Measurements from ENCODE around the gene KLF2. TPM values are rescaled to one million over a fixed set of nuclear protein-coding genes. Genes with fewer than 3 reads are reported as not detected.

KLF2 gene
- total and polyA plus RNA-seq, 10 of the 15 experiments (the other 5 are each of a cell fraction or from before 2014, with no cell fraction given), result 0.16 to 13.7 (median 1.0) TPM

DNA sequence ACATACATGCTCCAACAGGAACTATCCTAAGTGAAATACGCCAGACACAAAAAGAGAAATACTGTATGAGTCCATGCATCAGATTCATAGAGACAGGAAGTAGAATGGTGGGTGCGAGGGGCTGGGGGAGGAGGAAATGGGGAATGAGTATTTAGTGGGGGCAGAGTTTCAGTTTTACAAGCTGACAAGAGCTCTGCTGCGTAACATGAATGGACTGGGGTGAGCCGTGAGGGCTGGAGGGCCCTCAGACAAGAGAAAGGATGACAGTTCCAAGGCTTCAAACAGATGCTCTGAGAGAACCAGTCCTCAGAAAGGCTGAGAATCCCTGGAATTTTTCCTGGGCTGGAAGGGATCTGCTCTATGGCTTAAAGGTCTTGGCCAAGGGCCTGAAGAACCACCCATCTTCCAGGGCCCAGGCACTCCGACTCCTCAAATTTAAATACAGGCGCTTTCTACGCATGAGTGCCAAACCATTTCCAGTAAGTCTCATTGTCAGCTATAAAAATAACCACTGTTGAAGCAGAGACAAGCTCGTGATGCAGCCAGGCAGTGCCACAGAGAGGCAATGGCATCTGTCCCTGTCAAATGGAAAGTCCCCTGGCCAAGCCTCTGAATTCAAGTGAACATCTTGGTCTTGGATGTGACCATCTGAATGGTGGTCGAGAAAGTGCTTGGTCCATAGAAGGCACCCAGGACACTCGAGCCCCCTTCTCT, 17.5 kb downstream of the KLF2 start (continued):
- TF ChIP-seq SIN3A (IDR thresholded peaks at IDR 0.05; ENCODE audit: low read depth, low read length) (no peak), POU2F2 (IDR thresholded peaks at IDR 0.05; ENCODE audit: borderline replicate concordance, low read depth, low read length) (no peak), NRF1 (conservative IDR thresholded peaks at IDR 0.05; ENCODE audit: low read depth, low read length) (no peak), ATF7 (IDR thresholded peaks at IDR 0.05; ENCODE audit: low read depth) (peak; percentile 61), ASH2L (IDR thresholded peaks at IDR 0.05; ENCODE audit: borderline replicate concordance, low read depth) (no peak; the same call in 1 of the 2 replicates), SMC3 (IDR thresholded peaks at IDR 0.05; ENCODE audit: borderline replicate concordance, low read length) (no peak), KAT2A (conservative IDR thresholded peaks at IDR 0.05; ENCODE audit: control insufficient read depth, low read depth, low read length) (no peak), RAD21 (IDR thresholded peaks at IDR 0.05; ENCODE audit: insufficient read depth, low read depth, low read length) (no peak), ZSCAN29 (IDR thresholded peaks at IDR 0.05) (no peak), GATAD2B (conservative IDR thresholded peaks at IDR 0.05; ENCODE audit: low read depth) (peak; percentile 62; the same call in 1 of the 2 replicates), SUZ12 (IDR thresholded peaks at IDR 0.05; ENCODE audit: unreplicated experiment) (no peak), ZNF622 (IDR thresholded peaks at IDR 0.05) (no peak), STAT3 (IDR thresholded peaks at IDR 0.05; ENCODE audit: low read depth, low read length) (peak; percentile 79; the same call in 1 of the 2 replicates), CREM (IDR thresholded peaks at IDR 0.05; ENCODE audit: low read depth) (peak; percentile 55; the same call in 1 of the 2 replicates), NFIC (IDR thresholded peaks at IDR 0.05; ENCODE audit: low read depth, low read length) (peak; percentile 89), SUPT20H (IDR thresholded peaks at IDR 0.05; ENCODE audit: borderline replicate concordance, control insufficient read depth, low read depth, low read length) (no peak), RELA (IDR thresholded peaks at IDR 0.05; ENCODE audit: borderline replicate concordance, partially characterized antibody) (no peak)
- TF ChIP-seq, protein P1, sequence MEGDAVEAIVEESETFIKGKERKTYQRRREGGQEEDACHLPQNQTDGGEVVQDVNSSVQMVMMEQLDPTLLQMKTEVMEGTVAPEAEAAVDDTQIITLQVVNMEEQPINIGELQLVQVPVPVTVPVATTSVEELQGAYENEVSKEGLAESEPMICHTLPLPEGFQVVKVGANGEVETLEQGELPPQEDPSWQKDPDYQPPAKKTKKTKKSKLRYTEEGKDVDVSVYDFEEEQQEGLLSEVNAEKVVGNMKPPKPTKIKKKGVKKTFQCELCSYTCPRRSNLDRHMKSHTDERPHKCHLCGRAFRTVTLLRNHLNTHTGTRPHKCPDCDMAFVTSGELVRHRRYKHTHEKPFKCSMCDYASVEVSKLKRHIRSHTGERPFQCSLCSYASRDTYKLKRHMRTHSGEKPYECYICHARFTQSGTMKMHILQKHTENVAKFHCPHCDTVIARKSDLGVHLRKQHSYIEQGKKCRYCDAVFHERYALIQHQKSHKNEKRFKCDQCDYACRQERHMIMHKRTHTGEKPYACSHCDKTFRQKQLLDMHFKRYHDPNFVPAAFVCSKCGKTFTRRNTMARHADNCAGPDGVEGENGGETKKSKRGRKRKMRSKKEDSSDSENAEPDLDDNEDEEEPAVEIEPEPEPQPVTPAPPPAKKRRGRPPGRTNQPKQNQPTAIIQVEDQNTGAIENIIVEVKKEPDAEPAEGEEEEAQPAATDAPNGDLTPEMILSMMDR (IDR thresholded peaks at IDR 0.05 in 2 of 3, conservative IDR thresholded peaks at IDR 0.05 in 1 of 3; ENCODE audit: control insufficient read depth in 2 of 3, extremely low read depth in 1 of 3, insufficient read depth in 1 of 3, low read depth in 3 of 3, low read length in 3 of 3), result no peak
- TF ChIP-seq, protein P2, sequence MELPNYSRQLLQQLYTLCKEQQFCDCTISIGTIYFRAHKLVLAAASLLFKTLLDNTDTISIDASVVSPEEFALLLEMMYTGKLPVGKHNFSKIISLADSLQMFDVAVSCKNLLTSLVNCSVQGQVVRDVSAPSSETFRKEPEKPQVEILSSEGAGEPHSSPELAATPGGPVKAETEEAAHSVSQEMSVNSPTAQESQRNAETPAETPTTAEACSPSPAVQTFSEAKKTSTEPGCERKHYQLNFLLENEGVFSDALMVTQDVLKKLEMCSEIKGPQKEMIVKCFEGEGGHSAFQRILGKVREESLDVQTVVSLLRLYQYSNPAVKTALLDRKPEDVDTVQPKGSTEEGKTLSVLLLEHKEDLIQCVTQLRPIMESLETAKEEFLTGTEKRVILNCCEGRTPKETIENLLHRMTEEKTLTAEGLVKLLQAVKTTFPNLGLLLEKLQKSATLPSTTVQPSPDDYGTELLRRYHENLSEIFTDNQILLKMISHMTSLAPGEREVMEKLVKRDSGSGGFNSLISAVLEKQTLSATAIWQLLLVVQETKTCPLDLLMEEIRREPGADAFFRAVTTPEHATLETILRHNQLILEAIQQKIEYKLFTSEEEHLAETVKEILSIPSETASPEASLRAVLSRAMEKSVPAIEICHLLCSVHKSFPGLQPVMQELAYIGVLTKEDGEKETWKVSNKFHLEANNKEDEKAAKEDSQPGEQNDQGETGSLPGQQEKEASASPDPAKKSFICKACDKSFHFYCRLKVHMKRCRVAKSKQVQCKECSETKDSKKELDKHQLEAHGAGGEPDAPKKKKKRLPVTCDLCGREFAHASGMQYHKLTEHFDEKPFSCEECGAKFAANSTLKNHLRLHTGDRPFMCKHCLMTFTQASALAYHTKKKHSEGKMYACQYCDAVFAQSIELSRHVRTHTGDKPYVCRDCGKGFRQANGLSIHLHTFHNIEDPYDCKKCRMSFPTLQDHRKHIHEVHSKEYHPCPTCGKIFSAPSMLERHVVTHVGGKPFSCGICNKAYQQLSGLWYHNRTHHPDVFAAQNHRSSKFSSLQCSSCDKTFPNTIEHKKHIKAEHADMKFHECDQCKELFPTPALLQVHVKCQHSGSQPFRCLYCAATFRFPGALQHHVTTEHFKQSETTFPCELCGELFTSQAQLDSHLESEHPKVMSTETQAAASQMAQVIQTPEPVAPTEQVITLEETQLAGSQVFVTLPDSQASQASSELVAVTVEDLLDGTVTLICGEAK (IDR thresholded peaks at IDR 0.05; ENCODE audit: borderline replicate concordance), result no peak
- TF ChIP-seq, protein P3, sequence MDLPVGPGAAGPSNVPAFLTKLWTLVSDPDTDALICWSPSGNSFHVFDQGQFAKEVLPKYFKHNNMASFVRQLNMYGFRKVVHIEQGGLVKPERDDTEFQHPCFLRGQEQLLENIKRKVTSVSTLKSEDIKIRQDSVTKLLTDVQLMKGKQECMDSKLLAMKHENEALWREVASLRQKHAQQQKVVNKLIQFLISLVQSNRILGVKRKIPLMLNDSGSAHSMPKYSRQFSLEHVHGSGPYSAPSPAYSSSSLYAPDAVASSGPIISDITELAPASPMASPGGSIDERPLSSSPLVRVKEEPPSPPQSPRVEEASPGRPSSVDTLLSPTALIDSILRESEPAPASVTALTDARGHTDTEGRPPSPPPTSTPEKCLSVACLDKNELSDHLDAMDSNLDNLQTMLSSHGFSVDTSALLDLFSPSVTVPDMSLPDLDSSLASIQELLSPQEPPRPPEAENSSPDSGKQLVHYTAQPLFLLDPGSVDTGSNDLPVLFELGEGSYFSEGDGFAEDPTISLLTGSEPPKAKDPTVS (IDR thresholded peaks at IDR 0.05; ENCODE audit: low read depth, low read length), result no peak
- TF ChIP-seq, protein P4, sequence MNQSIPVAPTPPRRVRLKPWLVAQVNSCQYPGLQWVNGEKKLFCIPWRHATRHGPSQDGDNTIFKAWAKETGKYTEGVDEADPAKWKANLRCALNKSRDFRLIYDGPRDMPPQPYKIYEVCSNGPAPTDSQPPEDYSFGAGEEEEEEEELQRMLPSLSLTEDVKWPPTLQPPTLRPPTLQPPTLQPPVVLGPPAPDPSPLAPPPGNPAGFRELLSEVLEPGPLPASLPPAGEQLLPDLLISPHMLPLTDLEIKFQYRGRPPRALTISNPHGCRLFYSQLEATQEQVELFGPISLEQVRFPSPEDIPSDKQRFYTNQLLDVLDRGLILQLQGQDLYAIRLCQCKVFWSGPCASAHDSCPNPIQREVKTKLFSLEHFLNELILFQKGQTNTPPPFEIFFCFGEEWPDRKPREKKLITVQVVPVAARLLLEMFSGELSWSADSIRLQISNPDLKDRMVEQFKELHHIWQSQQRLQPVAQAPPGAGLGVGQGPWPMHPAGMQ (IDR thresholded peaks at IDR 0.05; ENCODE audit: borderline replicate concordance), result no peak
